Neural cell (in vitro differentiated cells): Measurements from ENCODE around the gene MUC6. TPM values are rescaled to one million over a fixed set of nuclear protein-coding genes. Genes with fewer than 3 reads are reported as not detected.

Source experiments
- H2AFZ ChIP-seq: fragments of 200-600, 300-800 bp; sonication (generic), shearing (Covaris generic); 2 replicates; pipeline ENCODE4 v1.6.0; 2014; ENCODE audit warnings: low read depth, mild to moderate bottlenecking, antibody characterized with exemption, low read length, moderate library complexity
- H3F3A ChIP-seq: fragments of 200-600 bp; shearing (Covaris generic); 2 replicates; pipeline ENCODE4 v1.6.1; 2016; ENCODE audit warnings: mild to moderate bottlenecking, moderate library complexity, mixed read lengths, antibody characterized with exemption, low read length; ENCODE audit not compliant: insufficient read depth, poor library complexity, severe bottlenecking
- H3K27ac ChIP-seq: fragments of 200-600, 300-800 bp; sonication (generic), shearing (Covaris generic); 2 replicates; pipeline ENCODE4 v1.5.1; 2014; ENCODE audit warnings: mild to moderate bottlenecking, low read length, moderate library complexity
- H3K27me3 ChIP-seq: fragments of 300-800, 200-600 bp; sonication (generic), shearing (Covaris generic); 2 replicates; pipeline ENCODE4 v1.6.0; 2014; ENCODE audit warnings: mild to moderate bottlenecking, low read depth, low read length, moderate library complexity; ENCODE audit not compliant: insufficient read depth
- H3K36me3 ChIP-seq: fragments of 300-800, 200-600 bp; sonication (generic), shearing (Covaris generic); 2 replicates; pipeline ENCODE4 v1.5.1; 2014; ENCODE audit warnings: mild to moderate bottlenecking, antibody characterized with exemption, low read length, moderate library complexity; ENCODE audit not compliant: insufficient read depth
- H3K4me2 ChIP-seq: fragments of 300-800, 200-600 bp; sonication (generic), shearing (Covaris generic); 2 replicates; pipeline ENCODE4 v1.6.0; 2014; ENCODE audit warnings: mild to moderate bottlenecking, low read length
- H3K4me3 ChIP-seq: fragments of 300-800, 200-600 bp; sonication (generic), shearing (Covaris generic); 2 replicates; pipeline ENCODE4 v1.5.1; 2014; ENCODE audit warnings: mild to moderate bottlenecking, low read length, moderate library complexity
- H3K79me2 ChIP-seq: fragments of 200-600 bp; shearing (Covaris generic); replicated peaks from 2 replicates; pipeline ENCODE4 v1.6.0; 2014; ENCODE audit warnings: mild to moderate bottlenecking, low read length, moderate library complexity; ENCODE audit not compliant: insufficient read depth
- H3K9ac ChIP-seq: fragments of 300-800, 200-600 bp; sonication (generic), shearing (Covaris generic); 2 replicates; pipeline ENCODE4 v1.6.1; 2016; ENCODE audit warnings: mild to moderate bottlenecking, low read length, mixed read lengths
- H3K9me2 ChIP-seq: fragments of 200-600 bp; shearing (Covaris generic); 2 replicates; pipeline ENCODE4 v1.6.1; 2016; ENCODE audit warnings: mild to moderate bottlenecking, low read length, mixed read lengths; ENCODE audit not compliant: insufficient read depth
- H3K9me3 ChIP-seq: fragments of 200-600, 300-800 bp; sonication (generic), shearing (Covaris generic); 2 replicates; pipeline ENCODE4 v1.6.1; 2016; ENCODE audit warnings: mild to moderate bottlenecking, mixed run types, low read length, moderate library complexity, mixed read lengths
- H4K20me1 ChIP-seq: fragments of 200-600 bp; shearing (Covaris generic); 2 replicates; pipeline ENCODE4 v1.6.1; 2016; ENCODE audit warnings: mild to moderate bottlenecking, mixed run types; ENCODE audit not compliant: insufficient read depth
- EP300 ChIP-seq: fragments of 450-650 bp; conservative IDR thresholded peaks from 2 replicates; pipeline ENCODE4 v1.6.1; 2014; ENCODE audit warnings: antibody characterized with exemption, mild to moderate bottlenecking, moderate library complexity; ENCODE audit not compliant: poor library complexity, severe bottlenecking
- EZH2 ChIP-seq: fragments of 200-600, 300-800 bp; shearing (Covaris generic), sonication (generic); IDR thresholded peaks from 2 replicates; pipeline ENCODE4 v1.6.1; 2014; ENCODE audit warnings: antibody characterized with exemption, low read length, borderline replicate concordance, mild to moderate bottlenecking; ENCODE audit not compliant: insufficient read depth, poor library complexity, severe bottlenecking
- MXI1 ChIP-seq: fragments of 450-650 bp; conservative IDR thresholded peaks from 2 replicates; pipeline ENCODE4 v1.6.1; 2014; ENCODE audit warnings: antibody characterized with exemption, mild to moderate bottlenecking; ENCODE audit not compliant: poor library complexity, severe bottlenecking
- POLR2AphosphoS5 ChIP-seq: IDR thresholded peaks from 2 replicates; pipeline ENCODE4 v1.6.1; 2012
- RAD21 ChIP-seq: fragments of 450-650 bp; conservative IDR thresholded peaks from 2 replicates; pipeline ENCODE4 v1.6.1; 2014; ENCODE audit warnings: antibody characterized with exemption, mild to moderate bottlenecking, moderate library complexity
- SMC3 ChIP-seq: fragments of 450-650 bp; conservative IDR thresholded peaks from 2 replicates; pipeline ENCODE4 v1.6.1; 2014; ENCODE audit warnings: antibody characterized with exemption, mild to moderate bottlenecking, moderate library complexity; ENCODE audit not compliant: poor library complexity
- TAF1 ChIP-seq: IDR thresholded peaks from 2 replicates; pipeline ENCODE4 v1.6.1; 2012; ENCODE audit warnings: low read depth
- polyA plus RNA-seq: library from polyadenylated mRNA; depleted of rRNA; stranded (reverse); fragments of >200 nt; gene quantifications from 2 replicates; pipeline ENCODE4 v1.2.3, GENCODE V29; 2014
- TF ChIP-seq, protein P1 (sequence below): fragments of 450-650 bp; IDR thresholded peaks from 2 replicates; pipeline ENCODE4 v1.5.1; 2014; ENCODE audit warnings: antibody characterized with exemption, mild to moderate bottlenecking, moderate library complexity; ENCODE audit not compliant: poor library complexity, severe bottlenecking
- TF ChIP-seq, protein P2 (sequence below): IDR thresholded peaks from 2 replicates; pipeline ENCODE4 v1.6.1; 2012; ENCODE audit warnings: borderline replicate concordance

The MUC6 gene
- polyA plus RNA-seq, 1 donor from 2014 or later, result not detected

DNA sequence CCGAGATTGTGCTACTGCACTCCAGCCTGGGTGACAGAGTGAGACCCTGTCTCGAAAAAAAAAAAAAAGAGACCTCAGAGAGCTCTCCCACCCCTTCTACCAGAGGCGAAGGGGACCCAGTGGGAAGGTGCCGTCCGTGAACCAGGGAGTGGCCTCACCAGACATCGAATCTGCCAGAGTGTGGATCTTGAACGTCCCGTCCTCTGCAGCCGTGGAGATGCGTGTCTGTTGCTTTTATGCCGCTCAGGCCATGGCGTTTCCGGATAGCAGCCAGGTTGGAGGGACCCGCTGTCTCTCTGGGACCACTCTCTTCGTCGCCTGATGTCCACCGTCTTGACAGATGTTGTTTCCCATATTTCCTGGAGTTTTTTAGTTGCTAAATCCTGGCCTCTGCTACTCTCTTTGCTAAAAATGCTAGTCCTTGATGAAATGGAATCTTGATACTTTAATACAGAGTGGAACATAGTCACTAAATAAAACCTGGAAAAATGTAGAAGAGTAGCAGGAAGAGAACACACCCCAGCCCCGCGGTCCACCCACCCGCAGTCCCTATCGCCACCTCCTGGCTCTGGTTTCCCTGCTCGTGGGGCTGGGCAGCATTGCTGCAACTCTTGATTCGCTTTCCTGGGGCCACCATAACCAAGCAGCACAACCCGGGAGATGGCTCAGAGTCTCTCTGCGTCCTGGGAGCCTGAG is 12.0 kb upstream of the MUC6 start:
- H3K4me2 ChIP-seq, result no peak overlapping the region
- H4K20me1 ChIP-seq, result no peaks in the 10 kb centered on the region
- no peak for TF ChIP-seq SMC3
- H3K9me2 ChIP-seq, result no peaks in the 10 kb centered on the region
- no peak overlapping the region for H3K27ac ChIP-seq
- H3K9me3 ChIP-seq, result no peaks in the 10 kb centered on the region
- no peak overlapping the region for H3K9ac ChIP-seq
- H3K27me3 ChIP-seq, result no peaks in the 10 kb centered on the region
- H3K4me3 ChIP-seq, result no peak overlapping the region
- H3K79me2 ChIP-seq, result no peaks in the 10 kb centered on the region
- no peak overlapping the region for H2AFZ ChIP-seq
- H3F3A ChIP-seq, result no peaks in the 10 kb centered on the region
- no peaks in the 10 kb centered on the region for H3K36me3 ChIP-seq

DNA sequence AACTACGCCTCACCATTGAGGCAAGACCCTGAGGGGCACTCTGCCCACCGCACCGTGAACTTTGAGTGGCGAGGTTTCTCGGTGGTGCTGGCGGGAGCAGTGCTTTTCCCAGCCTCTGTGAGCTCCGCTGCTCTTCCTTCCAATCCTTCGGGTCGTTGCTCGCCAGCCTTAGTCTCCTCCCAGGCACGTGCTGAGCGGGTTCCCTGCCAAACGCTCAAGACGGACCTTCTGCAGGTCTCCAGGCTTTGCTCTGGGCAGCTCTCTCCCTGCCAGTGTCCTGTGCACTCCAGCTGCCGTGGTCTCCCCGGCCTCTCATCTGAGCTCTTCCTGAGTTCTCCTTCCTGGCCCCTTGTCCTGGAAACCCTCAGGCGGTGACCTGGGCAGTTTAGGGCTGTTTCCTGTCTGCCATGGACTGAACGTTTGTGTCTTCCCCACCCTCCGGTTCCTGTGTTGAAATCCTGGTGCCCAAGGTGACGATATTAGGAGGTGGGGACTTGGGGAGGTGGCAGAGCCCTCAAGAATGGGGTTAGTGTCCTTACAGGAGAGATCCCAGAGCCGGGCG is 11.2 kb upstream of the MUC6 start:
- H4K20me1 ChIP-seq, result no peaks in the 10 kb centered on the region
- H2AFZ ChIP-seq, result no peak overlapping the region
- no peaks in the 10 kb centered on the region for H3K9me2 ChIP-seq
- H3K4me3 ChIP-seq, result no peak overlapping the region
- H3K4me2 ChIP-seq, result no peak overlapping the region
- H3F3A ChIP-seq, result no peaks in the 10 kb centered on the region
- no peak overlapping the region for H3K9ac ChIP-seq
- H3K27me3 ChIP-seq, result no peaks in the 10 kb centered on the region
- H3K79me2 ChIP-seq, result no peaks in the 10 kb centered on the region
- no peaks in the 10 kb centered on the region for H3K9me3 ChIP-seq
- TF ChIP-seq, protein P1, sequence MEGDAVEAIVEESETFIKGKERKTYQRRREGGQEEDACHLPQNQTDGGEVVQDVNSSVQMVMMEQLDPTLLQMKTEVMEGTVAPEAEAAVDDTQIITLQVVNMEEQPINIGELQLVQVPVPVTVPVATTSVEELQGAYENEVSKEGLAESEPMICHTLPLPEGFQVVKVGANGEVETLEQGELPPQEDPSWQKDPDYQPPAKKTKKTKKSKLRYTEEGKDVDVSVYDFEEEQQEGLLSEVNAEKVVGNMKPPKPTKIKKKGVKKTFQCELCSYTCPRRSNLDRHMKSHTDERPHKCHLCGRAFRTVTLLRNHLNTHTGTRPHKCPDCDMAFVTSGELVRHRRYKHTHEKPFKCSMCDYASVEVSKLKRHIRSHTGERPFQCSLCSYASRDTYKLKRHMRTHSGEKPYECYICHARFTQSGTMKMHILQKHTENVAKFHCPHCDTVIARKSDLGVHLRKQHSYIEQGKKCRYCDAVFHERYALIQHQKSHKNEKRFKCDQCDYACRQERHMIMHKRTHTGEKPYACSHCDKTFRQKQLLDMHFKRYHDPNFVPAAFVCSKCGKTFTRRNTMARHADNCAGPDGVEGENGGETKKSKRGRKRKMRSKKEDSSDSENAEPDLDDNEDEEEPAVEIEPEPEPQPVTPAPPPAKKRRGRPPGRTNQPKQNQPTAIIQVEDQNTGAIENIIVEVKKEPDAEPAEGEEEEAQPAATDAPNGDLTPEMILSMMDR, result no peak
- no peak for TF ChIP-seq MXI1
- TF ChIP-seq, protein P2, sequence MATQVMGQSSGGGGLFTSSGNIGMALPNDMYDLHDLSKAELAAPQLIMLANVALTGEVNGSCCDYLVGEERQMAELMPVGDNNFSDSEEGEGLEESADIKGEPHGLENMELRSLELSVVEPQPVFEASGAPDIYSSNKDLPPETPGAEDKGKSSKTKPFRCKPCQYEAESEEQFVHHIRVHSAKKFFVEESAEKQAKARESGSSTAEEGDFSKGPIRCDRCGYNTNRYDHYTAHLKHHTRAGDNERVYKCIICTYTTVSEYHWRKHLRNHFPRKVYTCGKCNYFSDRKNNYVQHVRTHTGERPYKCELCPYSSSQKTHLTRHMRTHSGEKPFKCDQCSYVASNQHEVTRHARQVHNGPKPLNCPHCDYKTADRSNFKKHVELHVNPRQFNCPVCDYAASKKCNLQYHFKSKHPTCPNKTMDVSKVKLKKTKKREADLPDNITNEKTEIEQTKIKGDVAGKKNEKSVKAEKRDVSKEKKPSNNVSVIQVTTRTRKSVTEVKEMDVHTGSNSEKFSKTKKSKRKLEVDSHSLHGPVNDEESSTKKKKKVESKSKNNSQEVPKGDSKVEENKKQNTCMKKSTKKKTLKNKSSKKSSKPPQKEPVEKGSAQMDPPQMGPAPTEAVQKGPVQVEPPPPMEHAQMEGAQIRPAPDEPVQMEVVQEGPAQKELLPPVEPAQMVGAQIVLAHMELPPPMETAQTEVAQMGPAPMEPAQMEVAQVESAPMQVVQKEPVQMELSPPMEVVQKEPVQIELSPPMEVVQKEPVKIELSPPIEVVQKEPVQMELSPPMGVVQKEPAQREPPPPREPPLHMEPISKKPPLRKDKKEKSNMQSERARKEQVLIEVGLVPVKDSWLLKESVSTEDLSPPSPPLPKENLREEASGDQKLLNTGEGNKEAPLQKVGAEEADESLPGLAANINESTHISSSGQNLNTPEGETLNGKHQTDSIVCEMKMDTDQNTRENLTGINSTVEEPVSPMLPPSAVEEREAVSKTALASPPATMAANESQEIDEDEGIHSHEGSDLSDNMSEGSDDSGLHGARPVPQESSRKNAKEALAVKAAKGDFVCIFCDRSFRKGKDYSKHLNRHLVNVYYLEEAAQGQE, result no peak
- TF ChIP-seq EP300, result no peak
- no peak for TF ChIP-seq RAD21
- no peak for TF ChIP-seq EZH2
- no peak for TF ChIP-seq POLR2AphosphoS5
- no peak for TF ChIP-seq TAF1
- no peak for TF ChIP-seq SMC3
- H3K36me3 ChIP-seq, result no peaks in the 10 kb centered on the region
- no peak overlapping the region for H3K27ac ChIP-seq
